Psoas muscle (tissue), 8 donors: ENCODE measurements around the gene IL5. TPM values are rescaled to one million over a fixed set of nuclear protein-coding genes. Genes with fewer than 3 reads are reported as not detected.
"Not testable (repeated sequence)": the region's sequence is repeated elsewhere in the genome, so short reads cannot be mapped to it uniquely, and the experiment has no call there.

Experiments
- ATAC-seq, 4 donors: fragments of 200-7000 bp; cut with Tn5 transposase; one replicate each; pipeline ENCODE4 v1.9.1; 2020; ENCODE audit warnings: moderate library complexity in 3 of 4, mild to moderate bottlenecking in 2 of 4
- DNase-seq, 2 donors: peaks; one replicate each; pipeline ENCODE4 v3.0.0-alpha.2; 2020
- H3K27ac ChIP-seq: fragments of 200-600 bp; one replicate; pipeline ENCODE4 v1.8.0; 2022
- H3K27me3 ChIP-seq, 3 donors: fragments of 200-600 bp in 1 of 3; one replicate each; pipeline versions ENCODE4 v1.6.1 to v1.8.0; 2013 to 2022; ENCODE audit warnings: low read length in 2 of 3, mild to moderate bottlenecking in 2 of 3, moderate library complexity in 1 of 3; ENCODE audit not compliant: insufficient read depth in 3 of 3
- H3K36me3 ChIP-seq, 2 donors: fragments of 200-600 bp in 1 of 2; one replicate each; pipeline versions ENCODE4 v1.6.1 to v1.8.0; 2013 to 2022; ENCODE audit warnings: low read depth in 1 of 2, mild to moderate bottlenecking in 1 of 2, moderate library complexity in 1 of 2; ENCODE audit not compliant: insufficient read depth in 1 of 2
- H3K4me1 ChIP-seq: fragments of 200-600 bp; one replicate; pipeline ENCODE4 v1.8.0; 2022
- H3K4me3 ChIP-seq: fragments of 200-600 bp; one replicate; pipeline ENCODE4 v1.8.0; 2022; ENCODE audit warnings: mild to moderate bottlenecking
- H3K9me3 ChIP-seq: fragments of 200-600 bp; one replicate; pipeline ENCODE4 v1.8.0; 2022
- CTCF ChIP-seq: fragments of 200-600 bp; IDR thresholded peaks from one replicate; pipeline ENCODE4 v1.8.0; 2022; ENCODE audit warnings: antibody characterized with exemption
- WGBS, 3 donors: extraction: QIAGEN DNeasy Blood & Tissue Kit; methylation state at CpG; one replicate each; pipeline versions ENCODE4 v1.1.6 to v1.1.7; 2013; 5-methylcytosine and 5-hydroxymethylcytosine counted together
- intact Hi-C, 2 donors: fragments of 100-400 bp; cut with DNase I; formaldehyde crosslinking; loops; one replicate each; pipeline versions ENCODE4 v1.11.0 to v1.14.2; 2022
- polyA plus RNA-seq, 3 donors: library from polyadenylated mRNA; stranded (reverse); fragments of 200-250 nt; gene quantifications; one replicate each; pipeline ENCODE4 v1.2.3, GENCODE V29; 2013
- total RNA-seq, 4 donors: library from RNA; stranded (reverse); fragmentation: NEBNext Ultra II Directional in 2 of 4; extraction: Animal tissue kit (Norgen Biotek cat#: 25700) in 2 of 4; gene quantifications; one replicate each; pipeline versions ENCODE4 v1.2.1 to v1.2.4, GENCODE V29; 2021 to 2023
- donor health status: healthy with polysubstance abuse.
- donor health status: DM: no; HTN: no; CAD: no; lungs with moderate emphysema.
- donor health status: Bipolar disorder and iron deficiency.
- donor health status: healthy.
- donor health status: DM: yes; HTN: yes; CAD: no.
- donor health status: DM: no; HTN: no; CAD: no.
- donor health status: DM: no; HTN: no; CAD: no.
- donor health status: DM: yes; HTN: yes; CAD: no.

IL5 gene
- total and polyA plus RNA-seq, 7 donors, result not detected

GRCh38 chr5:132526290-132526973 lies 16.9 kb downstream of the IL5 start:
- DNase-seq, result no peak
- no peaks in the 10 kb centered on the region for H3K4me1 ChIP-seq
- no peaks in the 10 kb centered on the region for H3K36me3 ChIP-seq
- peak; percentile 78 for TF ChIP-seq CTCF
- ATAC-seq, result peak; percentile 70 to 87 (median 80)
- H3K4me3 ChIP-seq, result no peak overlapping the region
- WGBS, 3 donors, result 45 to 52% (median 49%) methylated on average over 11 of the region's 11 CpGs
- no peaks in the 10 kb centered on the region for H3K27me3 ChIP-seq
- intact Hi-C loops, result loop anchor here in 1 of 2 donors (5.0 kb wide), 1 partner anchor 296 kb away; no protein-coding TSS in a partner anchor
- no peak overlapping the region for H3K27ac ChIP-seq
- H3K9me3 ChIP-seq, result no peaks in the 10 kb centered on the region

GRCh38 chr5:132525299-132525724 lies 18.0 kb downstream of the IL5 start:
- H3K9me3 ChIP-seq, result peaks cover 3% of the 10 kb centered on the region
- no peak for TF ChIP-seq CTCF
- DNase-seq, result no peak
- intact Hi-C loops, result loop anchor here in 1 of 2 donors (5.0 kb wide), 1 partner anchor 297 kb away; no protein-coding TSS in a partner anchor
- H3K36me3 ChIP-seq, result no peaks in the 10 kb centered on the region
- ATAC-seq, result no peak
- H3K27me3 ChIP-seq, result no peaks in the 10 kb centered on the region
- no peak overlapping the region for H3K4me3 ChIP-seq
- H3K27ac ChIP-seq, result no peak overlapping the region
- no peaks in the 10 kb centered on the region for H3K4me1 ChIP-seq

- H3K4me3 ChIP-seq, H3K4me1 ChIP-seq, H3K9me3 ChIP-seq, H3K27ac ChIP-seq, H3K36me3 ChIP-seq, ATAC-seq, H3K27me3 ChIP-seq, DNase-seq: not testable (repeated sequence)
- WGBS, 3 donors, result 87 to 89% (median 87%) methylated on average over 5 of the region's 5 CpGs
- intact Hi-C loops, result loop anchor here in 1 of 2 donors (5.0 kb wide), 1 partner anchor 297 kb away; no protein-coding TSS in a partner anchor
Measured at GRCh38 chr5:132524877-132525276, 18.4 kb downstream of the IL5 start.

GRCh38 chr5:132522067-132522466 lies 21.3 kb downstream of the IL5 start:
- DNase-seq, intact Hi-C loops, H3K36me3 ChIP-seq, H3K27ac ChIP-seq, H3K4me1 ChIP-seq, H3K27me3 ChIP-seq, H3K9me3 ChIP-seq, H3K4me3 ChIP-seq, ATAC-seq: not testable (repeated sequence)
- WGBS, 3 donors, result 87 to 100% (median 88%) methylated on average over 1 of the region's 1 CpG

GRCh38 chr5:132513618-132514336 lies 29.5 kb downstream of the IL5 start:
- H3K27me3 ChIP-seq, H3K4me1 ChIP-seq, H3K4me3 ChIP-seq, H3K36me3 ChIP-seq, H3K9me3 ChIP-seq, intact Hi-C loops, ATAC-seq, H3K27ac ChIP-seq, DNase-seq: not testable (repeated sequence)
- 90 to 95% (median 90%) methylated on average over 6 to 15 of the region's 25 CpGs for WGBS, 3 donors

GRCh38 chr5:132510076-132510475 lies 33.2 kb downstream of the IL5 start:
- ATAC-seq, result no peak
- H3K9me3 ChIP-seq, result no peaks in the 10 kb centered on the region
- no peaks in the 10 kb centered on the region for H3K4me1 ChIP-seq
- no peaks in the 10 kb centered on the region for H3K27me3 ChIP-seq
- TF ChIP-seq CTCF, result no peak
- no peak for DNase-seq
- H3K4me3 ChIP-seq, result no peak overlapping the region
- H3K36me3 ChIP-seq, result no peaks in the 10 kb centered on the region
- intact Hi-C loops, result no loop called here
- no peak overlapping the region for H3K27ac ChIP-seq
